IPS-15b (cell line): Measurements from ENCODE around the gene FRMD4B.

ENCODE experiments used
- H3K27me3 ChIP-seq: one replicate; pipeline ENCODE4 v1.6.1; 2013; ENCODE audit warnings: low read length; ENCODE audit not compliant: control insufficient read depth, insufficient read depth
- H3K36me3 ChIP-seq: one replicate; pipeline ENCODE4 v1.6.1; 2013; ENCODE audit warnings: low read length; ENCODE audit not compliant: control insufficient read depth, insufficient read depth
- H3K4me1 ChIP-seq: one replicate; pipeline ENCODE4 v1.6.1; 2013; ENCODE audit warnings: mild to moderate bottlenecking, low read length; ENCODE audit not compliant: control insufficient read depth, insufficient read depth
- H3K4me3 ChIP-seq: one replicate; pipeline ENCODE4 v1.5.1; 2013; ENCODE audit warnings: low read depth, low read length
- H3K9ac ChIP-seq: one replicate; pipeline ENCODE4 v1.6.1; 2013; ENCODE audit warnings: low read depth, mild to moderate bottlenecking, low read length
- H3K9me3 ChIP-seq: one replicate; pipeline ENCODE4 v1.6.1; 2013; ENCODE audit warnings: mild to moderate bottlenecking, low read length; ENCODE audit not compliant: control insufficient read depth, insufficient read depth

The FRMD4B gene

DNA sequence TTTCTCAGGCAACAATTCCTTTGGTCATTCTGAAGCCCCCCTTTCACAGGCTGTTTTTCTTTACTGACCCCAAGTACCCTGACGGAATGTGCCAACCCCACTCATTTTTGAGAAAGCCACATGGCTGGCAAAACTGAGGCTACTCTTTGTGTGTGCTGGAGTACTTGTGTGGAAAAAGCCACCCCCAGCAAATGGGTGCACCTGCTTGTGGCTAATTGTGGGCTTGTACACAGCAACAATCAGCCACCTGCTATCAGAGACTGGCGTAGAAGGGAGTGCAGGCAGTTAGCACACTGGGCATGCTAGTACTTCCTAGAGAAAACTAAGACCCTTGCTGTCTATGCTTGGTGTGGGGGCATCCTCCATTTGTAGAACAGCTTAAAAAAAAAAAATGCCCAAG, 153.4 kb downstream of the FRMD4B start:
- Histone ChIP-seq H3K4me3 (no peak overlapping the region), H3K9ac (no peak overlapping the region), H3K27me3 (no peaks in the 10 kb centered on the region), H3K36me3 (no peaks in the 10 kb centered on the region), H3K9me3 (no peaks in the 10 kb centered on the region), H3K4me1 (peaks cover 6% of the 10 kb centered on the region)

- Histone ChIP-seq H3K4me3 (no peak overlapping the region), H3K9ac (no peak overlapping the region), H3K36me3 (no peaks in the 10 kb centered on the region)
These were observed 153.9 kb downstream of the FRMD4B start for GRCh38 chr3:69231929-69232440.

DNA sequence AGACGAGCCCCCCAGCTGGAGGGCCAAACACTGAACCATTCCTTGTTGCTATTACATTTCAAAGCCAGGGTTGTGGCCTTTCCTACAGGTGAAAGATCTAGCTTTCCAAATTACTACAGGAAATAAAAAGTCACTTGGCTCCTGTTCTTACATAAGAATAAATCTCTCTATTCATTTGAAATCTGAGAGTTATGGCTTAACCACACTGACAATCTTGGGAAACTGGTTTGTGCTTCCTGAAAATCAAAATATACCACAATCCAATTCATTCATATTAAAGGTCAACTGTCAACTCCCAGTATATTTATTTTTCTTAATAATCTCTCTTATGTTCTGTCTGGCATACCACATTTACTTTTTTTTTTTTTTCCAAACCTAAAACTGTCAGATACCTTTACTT, 159.8 kb downstream of the FRMD4B start:
- H3K4me3 ChIP-seq = no peak overlapping the region
- H3K27me3 ChIP-seq = no peaks in the 10 kb centered on the region
- H3K9ac ChIP-seq = no peak overlapping the region
- H3K36me3 ChIP-seq = no peaks in the 10 kb centered on the region
- H3K4me1 ChIP-seq = no peaks in the 10 kb centered on the region
- H3K9me3 ChIP-seq = no peaks in the 10 kb centered on the region

More at GRCh38 chr3:69231929-69232440, 153.9 kb downstream of the FRMD4B start:
- H3K4me1 ChIP-seq = peaks cover 6% of the 10 kb centered on the region
- no peaks in the 10 kb centered on the region for H3K27me3 ChIP-seq
- no peaks in the 10 kb centered on the region for H3K9me3 ChIP-seq

DNA sequence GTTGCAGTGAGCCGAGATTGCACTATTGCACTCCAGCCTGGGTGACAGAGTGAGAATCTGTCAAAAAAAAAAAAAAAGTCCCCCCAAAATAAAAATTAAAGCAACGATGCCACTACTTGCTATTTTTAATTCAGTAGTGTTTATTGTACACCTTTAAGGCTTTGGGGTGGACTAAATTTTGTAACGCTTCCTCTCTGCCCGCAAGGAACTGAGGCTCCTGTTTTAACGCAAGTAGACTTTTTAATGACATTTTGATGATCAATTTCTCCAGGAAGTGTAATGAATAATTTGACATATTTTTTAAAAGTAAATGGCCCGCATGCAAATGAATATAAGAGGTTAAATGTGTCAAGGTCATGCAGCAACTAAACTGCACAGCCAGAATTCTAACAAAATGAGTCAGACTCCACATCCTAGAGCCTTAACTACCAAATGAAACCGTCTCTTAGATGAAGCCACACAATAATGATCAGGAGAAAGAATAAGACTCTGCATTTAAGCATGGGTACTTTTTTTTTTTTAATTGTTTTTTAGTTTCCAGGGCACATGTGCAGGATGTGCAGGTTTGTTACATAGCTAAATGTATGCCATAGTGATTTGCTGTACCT, 166.7 kb downstream of the FRMD4B start:
- no peaks in the 10 kb centered on the region for H3K27me3 ChIP-seq
- no peak overlapping the region for H3K4me3 ChIP-seq

GRCh38 chr3:69218079-69218478, 167.8 kb downstream of the FRMD4B start:
- Histone ChIP-seq H3K4me3 (no peak overlapping the region), H3K9me3 (no peaks in the 10 kb centered on the region), H3K36me3 (no peaks in the 10 kb centered on the region), H3K27me3 (no peaks in the 10 kb centered on the region), H3K4me1 (no peaks in the 10 kb centered on the region), H3K9ac (no peak overlapping the region)

More for the DNA sequence above, 166.7 kb downstream of the FRMD4B start:
- no peak overlapping the region for H3K9ac ChIP-seq
- no peaks in the 10 kb centered on the region for H3K9me3 ChIP-seq
- no peaks in the 10 kb centered on the region for H3K36me3 ChIP-seq
- no peaks in the 10 kb centered on the region for H3K4me1 ChIP-seq

DNA sequence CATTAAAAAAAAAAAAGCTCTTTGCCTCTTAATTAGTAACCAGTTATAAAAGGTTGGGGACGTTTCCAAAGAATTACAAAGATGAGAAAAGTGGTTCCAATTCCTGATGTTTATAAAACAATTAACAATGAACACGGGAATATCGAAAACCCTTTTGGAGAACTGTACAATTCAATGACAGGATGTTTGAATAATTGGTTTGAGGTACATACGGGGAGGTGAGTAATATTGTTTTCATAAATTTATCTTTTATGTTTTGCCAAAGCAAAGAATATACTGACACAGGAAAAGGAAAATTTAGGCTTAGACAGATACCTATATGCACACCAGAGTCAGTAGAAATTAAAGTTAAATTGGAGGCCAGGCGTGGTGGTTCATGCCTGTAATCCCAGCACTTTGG, 168.9 kb downstream of the FRMD4B start:
- Histone ChIP-seq H3K9me3 (no peaks in the 10 kb centered on the region), H3K27me3 (no peaks in the 10 kb centered on the region), H3K4me3 (no peak overlapping the region), H3K9ac (no peak overlapping the region), H3K36me3 (no peaks in the 10 kb centered on the region), H3K4me1 (no peaks in the 10 kb centered on the region)

DNA sequence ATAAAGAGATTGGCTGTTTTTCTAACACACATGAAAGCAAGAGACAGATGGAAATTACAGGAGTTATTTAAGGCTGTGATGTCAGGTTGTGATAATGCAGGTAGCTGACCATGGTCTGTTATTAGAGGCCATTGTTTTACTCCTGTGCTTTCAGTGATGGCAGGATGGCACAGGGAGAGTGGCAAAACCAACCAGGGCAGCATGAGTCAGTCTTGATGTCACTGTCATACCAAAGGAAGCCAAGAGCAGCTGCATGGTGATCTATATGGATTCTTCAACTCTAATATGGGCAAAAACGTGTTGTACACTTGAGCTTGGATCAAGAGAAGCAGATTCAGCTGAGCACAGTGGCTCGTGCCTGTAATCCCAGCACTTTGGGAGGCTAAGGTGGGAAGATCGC, 171.6 kb downstream of the FRMD4B start:
- no peak overlapping the region for H3K4me3 ChIP-seq
- H3K4me1 ChIP-seq = no peaks in the 10 kb centered on the region
- no peaks in the 10 kb centered on the region for H3K27me3 ChIP-seq
- H3K9ac ChIP-seq = no peak overlapping the region
- H3K9me3 ChIP-seq = no peaks in the 10 kb centered on the region
- no peaks in the 10 kb centered on the region for H3K36me3 ChIP-seq

GRCh38 chr3:69212411-69213160, 173.3 kb downstream of the FRMD4B start:
- H3K9me3 ChIP-seq = no peaks in the 10 kb centered on the region
- H3K4me1 ChIP-seq = no peaks in the 10 kb centered on the region
- no peak overlapping the region for H3K4me3 ChIP-seq
- no peak overlapping the region for H3K9ac ChIP-seq
- H3K27me3 ChIP-seq = no peaks in the 10 kb centered on the region
- H3K36me3 ChIP-seq = no peaks in the 10 kb centered on the region

- no peaks in the 10 kb centered on the region for H3K27me3 ChIP-seq
- H3K9me3 ChIP-seq = no peaks in the 10 kb centered on the region
- no peaks in the 10 kb centered on the region for H3K36me3 ChIP-seq
- H3K9ac ChIP-seq = no peak overlapping the region
- H3K4me1 ChIP-seq = no peaks in the 10 kb centered on the region
- no peak overlapping the region for H3K4me3 ChIP-seq
These were observed 175.7 kb downstream of the FRMD4B start for GRCh38 chr3:69210068-69210730.

DNA sequence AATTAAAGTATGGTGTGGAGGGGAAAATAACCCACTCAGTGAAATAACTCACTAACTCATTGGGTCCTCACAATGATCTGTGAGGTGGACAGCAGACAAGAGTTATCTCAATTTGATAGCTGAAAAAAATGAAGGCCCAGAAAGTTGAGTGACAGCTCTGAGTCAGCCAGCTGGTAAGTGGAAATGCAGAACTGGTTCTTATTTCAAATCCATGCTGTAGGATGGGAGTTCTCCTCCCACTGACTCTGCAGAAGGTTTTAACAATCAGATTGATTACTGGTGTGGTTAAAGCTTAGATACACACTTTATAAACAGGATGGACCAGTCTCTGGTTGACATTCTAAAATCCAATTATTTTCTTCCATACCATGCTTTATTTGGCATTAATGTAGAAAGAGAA, 176.5 kb downstream of the FRMD4B start:
- no peaks in the 10 kb centered on the region for H3K9me3 ChIP-seq
- H3K4me3 ChIP-seq = no peak overlapping the region
- no peak overlapping the region for H3K9ac ChIP-seq
- H3K4me1 ChIP-seq = no peaks in the 10 kb centered on the region
- no peaks in the 10 kb centered on the region for H3K36me3 ChIP-seq
- no peaks in the 10 kb centered on the region for H3K27me3 ChIP-seq

- Histone ChIP-seq H3K27me3 (no peaks in the 10 kb centered on the region), H3K4me3 (no peak overlapping the region), H3K9ac (no peak overlapping the region), H3K4me1 (no peaks in the 10 kb centered on the region), H3K36me3 (no peaks in the 10 kb centered on the region), H3K9me3 (no peaks in the 10 kb centered on the region)
These were observed 178.9 kb downstream of the FRMD4B start for GRCh38 chr3:69207031-69207430.

DNA sequence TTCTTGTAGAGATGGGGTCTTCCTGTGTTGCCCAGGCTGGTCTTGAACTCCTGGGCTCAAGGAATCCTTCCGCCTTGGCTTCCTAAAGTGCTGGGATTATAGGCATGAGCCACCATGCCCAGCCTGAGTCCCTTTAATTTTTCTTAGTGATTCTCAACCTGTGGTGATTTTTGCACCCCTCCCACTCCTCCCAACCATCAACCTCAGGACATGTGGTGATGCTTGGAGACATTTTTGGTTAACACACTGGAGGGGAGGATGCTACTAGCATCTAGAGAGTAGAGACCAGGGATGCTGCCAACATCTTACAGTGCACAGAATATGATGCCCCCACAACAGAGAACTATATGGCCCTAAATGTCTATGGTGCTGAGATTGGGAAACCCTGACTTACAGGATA, 180.5 kb downstream of the FRMD4B start:
- Histone ChIP-seq H3K9me3 (no peaks in the 10 kb centered on the region), H3K4me3 (no peak overlapping the region), H3K27me3 (no peaks in the 10 kb centered on the region), H3K4me1 (peaks cover 7% of the 10 kb centered on the region), H3K36me3 (no peaks in the 10 kb centered on the region), H3K9ac (no peak overlapping the region)
